Parathyroid adenoma (tissue), 2 donors: Measurements from ENCODE around the gene PCDHAC2.

Experiments used
- H2AFZ ChIP-seq: fragments of 300-600 bp; sonication (generic); one replicate; pipeline ENCODE4 v1.7.0; 2017; ENCODE audit warnings: antibody characterized with exemption, mild to moderate bottlenecking
- H3K27ac ChIP-seq: fragments of 300-600 bp; sonication (generic); one replicate; pipeline ENCODE4 v1.7.0; 2017
- H3K27me3 ChIP-seq: fragments of 300-600 bp; sonication (generic); one replicate; pipeline ENCODE4 v1.7.0; 2017; ENCODE audit warnings: low read length; ENCODE audit not compliant: control insufficient read depth, insufficient read depth
- H3K36me3 ChIP-seq: fragments of 300-600 bp; sonication (generic); one replicate; pipeline ENCODE4 v1.7.0; 2017; ENCODE audit warnings: low read length; ENCODE audit not compliant: control insufficient read depth, insufficient read depth
- H3K4me1 ChIP-seq: fragments of 300-600 bp; sonication (generic); one replicate; pipeline ENCODE4 v1.7.0; 2017; ENCODE audit warnings: control low read depth
- H3K4me2 ChIP-seq: fragments of 300-600 bp; sonication (generic); one replicate; pipeline ENCODE4 v1.7.0; 2017; ENCODE audit warnings: low read length
- H3K4me3 ChIP-seq: fragments of 300-600 bp; sonication (generic); one replicate; pipeline ENCODE4 v1.7.0; 2017; ENCODE audit warnings: low read depth, low read length
- H3K79me2 ChIP-seq: fragments of 300-600 bp; sonication (generic); one replicate; pipeline ENCODE4 v1.7.0; 2017; ENCODE audit warnings: control low read depth
- H3K9ac ChIP-seq: fragments of 300-600 bp; sonication (generic); one replicate; pipeline ENCODE4 v1.7.0; 2017; ENCODE audit warnings: mild to moderate bottlenecking
- H3K9me3 ChIP-seq: fragments of 300-600 bp; sonication (generic); one replicate; pipeline ENCODE4 v1.7.0; 2017; ENCODE audit warnings: low read length; ENCODE audit not compliant: control insufficient read depth
- CTCF ChIP-seq: fragments of 300-600 bp; sonication (generic); IDR thresholded peaks from one replicate; pipeline ENCODE4 v1.7.0; 2017; ENCODE audit warnings: antibody characterized with exemption, mild to moderate bottlenecking
- donor health status: primary hyperparathyroidism.

PCDHAC2 gene

GRCh38 chr5:140996060-140996459, 29.8 kb downstream of the PCDHAC2 start:
- peak overlapping the region; percentile 39 for H2AFZ ChIP-seq
- H3K79me2 ChIP-seq, result peaks cover 28% of the 10 kb centered on the region
- no peak for TF ChIP-seq CTCF
- no peaks in the 10 kb centered on the region for H3K9me3 ChIP-seq
- no peak overlapping the region for H3K4me2 ChIP-seq
- no peak overlapping the region for H3K4me3 ChIP-seq
- H3K27ac ChIP-seq, result no peak overlapping the region
- peaks cover 8% of the 10 kb centered on the region for H3K4me1 ChIP-seq
- no peaks in the 10 kb centered on the region for H3K36me3 ChIP-seq
- H3K9ac ChIP-seq, result no peak overlapping the region
- no peaks in the 10 kb centered on the region for H3K27me3 ChIP-seq

GRCh38 chr5:140998921-140999410, 32.7 kb downstream of the PCDHAC2 start:
- Histone ChIP-seq H3K9ac (no peak overlapping the region), H3K36me3 (no peaks in the 10 kb centered on the region), H3K4me2 (no peak overlapping the region), H3K4me3 (no peak overlapping the region), H3K27ac (no peak overlapping the region), H3K79me2 (peaks cover 26% of the 10 kb centered on the region), H3K4me1 (peaks cover 8% of the 10 kb centered on the region), H3K9me3 (no peaks in the 10 kb centered on the region), H2AFZ (no peak overlapping the region), H3K27me3 (no peaks in the 10 kb centered on the region)
- TF ChIP-seq CTCF, result no peak

- peak overlapping the region; percentile 75 for H2AFZ ChIP-seq
- H3K9me3 ChIP-seq, result no peaks in the 10 kb centered on the region
- peak overlapping the region; percentile 74 for H3K27ac ChIP-seq
- H3K79me2 ChIP-seq, result peaks cover 19% of the 10 kb centered on the region
- peaks cover under 1% of the 10 kb centered on the region for H3K4me1 ChIP-seq
- H3K27me3 ChIP-seq, result no peaks in the 10 kb centered on the region
- no peaks in the 10 kb centered on the region for H3K36me3 ChIP-seq
- peak overlapping the region; percentile 33 for H3K4me3 ChIP-seq
- peak overlapping the region; percentile 59 for H3K4me2 ChIP-seq
- H3K9ac ChIP-seq, result no peak overlapping the region
- no peak for TF ChIP-seq CTCF
These were observed 35.2 kb downstream of the PCDHAC2 start for GRCh38 chr5:141001446-141001843.

- no peak for TF ChIP-seq CTCF
- Histone ChIP-seq H3K4me2 (peak overlapping the region; percentile 59), H3K79me2 (peaks cover 18% of the 10 kb centered on the region), H3K4me1 (no peaks in the 10 kb centered on the region), H2AFZ (peak overlapping the region; percentile 75), H3K9me3 (no peaks in the 10 kb centered on the region), H3K27me3 (no peaks in the 10 kb centered on the region), H3K9ac (no peak overlapping the region), H3K36me3 (no peaks in the 10 kb centered on the region), H3K4me3 (peak overlapping the region; percentile 33), H3K27ac (peak overlapping the region; percentile 74)
These were observed 35.7 kb downstream of the PCDHAC2 start for GRCh38 chr5:141001844-141002604.

GRCh38 chr5:141002605-141002965, 36.3 kb downstream of the PCDHAC2 start:
- H2AFZ ChIP-seq, result no peak overlapping the region
- H3K4me1 ChIP-seq, result no peaks in the 10 kb centered on the region
- H3K36me3 ChIP-seq, result no peaks in the 10 kb centered on the region
- no peak overlapping the region for H3K4me3 ChIP-seq
- no peak overlapping the region for H3K27ac ChIP-seq
- H3K4me2 ChIP-seq, result no peak overlapping the region
- H3K9ac ChIP-seq, result no peak overlapping the region
- TF ChIP-seq CTCF, result no peak
- no peaks in the 10 kb centered on the region for H3K27me3 ChIP-seq
- H3K9me3 ChIP-seq, result no peaks in the 10 kb centered on the region
- H3K79me2 ChIP-seq, result peaks cover 18% of the 10 kb centered on the region
